GM10266 (cell line): ENCODE data around the gene DYNC2LI1.
"Not testable (repeated sequence)": the region's sequence is repeated elsewhere in the genome, so short reads cannot be mapped to it uniquely, and the experiment has no call there.

ENCODE experiments used
- DNase-seq: peaks from one replicate; pipeline ENCODE4 v3.0.0; 2012; ENCODE audit errors: extremely low spot score
- TF ChIP-seq, protein P1 (sequence below): IDR thresholded peaks from 2 replicates; pipeline ENCODE4 v1.5.1; 2012; ENCODE audit warnings: mild to moderate bottlenecking, low read depth; ENCODE audit not compliant: control insufficient read depth, insufficient read depth; ENCODE audit errors: missing control alignments

Gene DYNC2LI1

DNA sequence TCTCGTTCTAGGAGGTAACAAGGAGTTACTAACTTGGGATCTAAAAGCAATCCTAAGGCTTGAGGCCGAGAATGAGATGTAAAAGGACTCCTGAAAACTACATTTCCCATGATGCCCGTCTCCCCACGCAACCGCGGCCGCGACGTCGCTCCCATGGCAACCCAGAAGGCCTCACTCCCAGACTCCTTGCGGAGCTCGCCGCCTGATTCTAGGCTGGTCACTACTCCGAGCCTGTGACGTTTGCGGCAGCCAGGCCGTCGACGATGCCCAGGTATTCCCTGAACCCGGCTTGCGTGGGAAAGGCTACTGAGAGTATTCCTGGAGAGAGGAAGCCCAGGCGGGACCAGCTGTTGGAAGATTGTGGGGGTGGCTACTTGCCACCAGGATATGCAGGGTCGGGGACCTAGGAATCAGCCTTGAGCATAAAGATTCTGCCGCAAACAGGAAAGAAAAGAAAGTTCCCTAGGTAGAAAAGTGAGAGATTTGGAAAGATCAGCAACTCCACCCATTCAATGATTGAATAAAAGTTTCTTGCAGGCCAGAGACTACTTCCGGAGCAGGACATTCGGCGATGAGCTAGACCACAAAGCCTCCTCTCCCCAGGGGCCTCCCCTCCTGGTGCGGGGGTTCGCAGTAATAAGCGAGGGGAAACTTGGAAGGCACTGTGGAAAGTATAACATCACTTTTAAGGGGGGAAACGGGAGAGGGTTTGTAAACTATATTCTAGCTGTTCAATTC is at the start of gene DYNC2LI1:
Gene DYNC2LI1 (plus strand): TSS at position 164 of the 738 bp plus-strand sequence. CDS start 100 bp downstream, at position 264.
- TF ChIP-seq, protein P1, sequence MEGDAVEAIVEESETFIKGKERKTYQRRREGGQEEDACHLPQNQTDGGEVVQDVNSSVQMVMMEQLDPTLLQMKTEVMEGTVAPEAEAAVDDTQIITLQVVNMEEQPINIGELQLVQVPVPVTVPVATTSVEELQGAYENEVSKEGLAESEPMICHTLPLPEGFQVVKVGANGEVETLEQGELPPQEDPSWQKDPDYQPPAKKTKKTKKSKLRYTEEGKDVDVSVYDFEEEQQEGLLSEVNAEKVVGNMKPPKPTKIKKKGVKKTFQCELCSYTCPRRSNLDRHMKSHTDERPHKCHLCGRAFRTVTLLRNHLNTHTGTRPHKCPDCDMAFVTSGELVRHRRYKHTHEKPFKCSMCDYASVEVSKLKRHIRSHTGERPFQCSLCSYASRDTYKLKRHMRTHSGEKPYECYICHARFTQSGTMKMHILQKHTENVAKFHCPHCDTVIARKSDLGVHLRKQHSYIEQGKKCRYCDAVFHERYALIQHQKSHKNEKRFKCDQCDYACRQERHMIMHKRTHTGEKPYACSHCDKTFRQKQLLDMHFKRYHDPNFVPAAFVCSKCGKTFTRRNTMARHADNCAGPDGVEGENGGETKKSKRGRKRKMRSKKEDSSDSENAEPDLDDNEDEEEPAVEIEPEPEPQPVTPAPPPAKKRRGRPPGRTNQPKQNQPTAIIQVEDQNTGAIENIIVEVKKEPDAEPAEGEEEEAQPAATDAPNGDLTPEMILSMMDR, result no peak

DNA sequence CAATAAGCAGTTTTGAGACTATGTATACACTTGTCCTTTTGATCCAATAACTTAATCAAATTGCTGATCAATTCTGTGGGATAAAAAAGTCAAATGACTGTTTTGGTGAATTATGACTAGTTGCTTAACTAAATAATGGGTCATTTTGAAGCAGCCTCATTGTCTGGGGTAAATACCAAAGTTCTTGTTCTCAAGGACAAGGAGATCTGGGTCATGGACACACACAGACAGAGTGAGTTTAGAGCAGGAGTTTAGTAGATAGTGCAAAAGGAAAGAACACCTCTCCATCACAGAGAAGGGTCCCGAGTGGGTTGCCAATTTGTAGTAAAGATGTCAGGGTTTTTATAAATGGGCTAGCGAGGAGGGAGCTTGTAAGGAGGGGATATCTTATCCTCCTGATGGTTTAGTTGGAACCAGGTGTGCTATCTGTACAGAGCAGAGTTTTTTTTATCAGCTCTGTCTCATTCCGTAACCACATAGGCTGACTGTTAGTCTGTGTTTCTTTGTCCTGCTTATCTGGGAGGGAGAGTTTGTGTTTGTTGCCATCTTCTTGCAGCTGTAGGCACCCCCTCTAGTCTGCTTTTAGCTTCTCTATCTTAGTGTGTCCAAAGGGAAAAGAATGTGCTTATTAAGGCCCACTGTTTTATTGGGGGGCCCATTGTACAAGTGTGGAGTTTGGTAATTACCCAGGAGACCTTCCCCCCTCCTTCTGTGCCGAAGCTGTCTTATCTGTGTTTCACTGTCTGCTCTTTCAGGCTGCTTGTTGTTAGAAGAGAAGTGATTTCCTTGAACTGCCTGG is 48.9 kb upstream of the DYNC2LI1 start:
- TF ChIP-seq, protein P1, result no peak
- no peak for DNase-seq

More for the DNA sequence above, at the start of gene DYNC2LI1:
- peak; percentile 83 for DNase-seq

DNA sequence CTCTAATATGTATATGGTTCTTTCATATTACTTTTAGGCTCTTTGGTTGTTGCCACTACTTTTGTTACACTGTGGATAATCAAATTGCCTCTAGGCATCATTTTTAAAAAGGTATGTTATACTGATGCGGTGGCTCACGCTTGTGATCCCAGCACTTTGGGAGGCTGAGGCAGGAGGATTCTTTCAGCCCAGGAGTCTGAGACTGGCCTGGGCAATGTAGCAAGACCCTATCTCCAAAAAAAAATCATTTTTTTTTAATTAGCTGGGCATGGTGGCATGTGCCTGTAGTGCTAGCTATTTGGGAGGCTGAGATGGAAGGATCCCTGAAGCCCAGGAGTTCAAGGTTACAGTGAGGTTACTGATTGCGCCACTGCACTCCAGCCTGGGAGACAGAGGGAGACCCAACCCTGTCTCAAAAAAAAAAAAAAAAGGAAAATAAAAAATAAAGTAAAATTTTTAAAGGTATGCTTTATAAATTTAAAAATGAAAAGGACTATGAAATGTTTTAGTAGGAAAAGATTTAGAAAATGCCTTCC is 48.1 kb upstream of the DYNC2LI1 start:
- DNase-seq, result no peak
- TF ChIP-seq, protein P1, result no peak

DNA sequence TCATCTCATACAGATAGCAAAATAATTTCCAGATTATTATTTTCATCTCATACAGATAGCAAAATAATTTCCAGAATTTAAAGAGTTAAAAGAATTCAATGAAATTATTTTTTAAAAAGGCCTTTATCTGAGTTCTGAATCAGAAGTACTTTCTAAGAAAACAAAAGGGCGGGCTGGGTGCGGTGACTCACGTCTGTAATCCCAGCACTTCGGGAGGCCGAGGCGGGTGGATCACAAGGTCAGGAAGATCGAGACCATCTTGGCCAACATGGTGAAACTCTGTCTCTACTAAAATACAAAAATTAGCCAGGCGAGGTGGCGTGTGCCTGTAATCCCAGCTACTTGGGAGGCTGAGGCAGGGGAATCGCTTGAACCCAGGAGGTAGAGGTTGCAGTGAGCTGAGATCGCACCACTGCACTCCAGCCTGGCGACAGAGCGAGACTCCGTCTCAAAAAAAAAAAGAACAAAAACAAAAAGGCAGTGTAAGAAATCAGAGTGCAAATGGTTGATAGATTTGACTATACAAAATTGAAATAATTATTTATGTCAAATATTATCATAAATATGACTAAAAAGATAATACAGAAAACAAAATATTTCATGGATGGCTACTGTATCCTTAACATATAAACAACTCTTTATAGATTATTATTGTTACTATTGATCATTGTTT is 46.7 kb upstream of the DYNC2LI1 start:
- not testable (repeated sequence) for DNase-seq

DNA sequence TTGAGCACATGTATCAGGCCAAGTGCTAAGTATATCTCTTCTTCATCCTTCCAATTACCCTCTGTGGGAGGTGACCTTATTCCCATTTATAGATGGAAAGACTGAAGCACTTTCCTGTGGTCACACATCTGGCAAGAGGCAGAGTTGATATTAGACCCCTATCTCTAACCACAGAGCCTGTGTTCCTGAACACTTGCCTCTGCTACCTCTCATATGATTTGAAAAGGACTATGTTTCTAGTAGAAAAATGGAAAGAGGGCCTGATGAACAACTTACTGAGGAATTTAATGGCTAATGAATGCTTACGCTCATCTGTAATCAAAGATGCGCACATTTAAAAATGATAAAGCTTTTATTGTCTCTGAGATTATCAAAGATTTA is 46.2 kb upstream of the DYNC2LI1 start:
- TF ChIP-seq, protein P1, result no peak
- DNase-seq, result no peak

DNA sequence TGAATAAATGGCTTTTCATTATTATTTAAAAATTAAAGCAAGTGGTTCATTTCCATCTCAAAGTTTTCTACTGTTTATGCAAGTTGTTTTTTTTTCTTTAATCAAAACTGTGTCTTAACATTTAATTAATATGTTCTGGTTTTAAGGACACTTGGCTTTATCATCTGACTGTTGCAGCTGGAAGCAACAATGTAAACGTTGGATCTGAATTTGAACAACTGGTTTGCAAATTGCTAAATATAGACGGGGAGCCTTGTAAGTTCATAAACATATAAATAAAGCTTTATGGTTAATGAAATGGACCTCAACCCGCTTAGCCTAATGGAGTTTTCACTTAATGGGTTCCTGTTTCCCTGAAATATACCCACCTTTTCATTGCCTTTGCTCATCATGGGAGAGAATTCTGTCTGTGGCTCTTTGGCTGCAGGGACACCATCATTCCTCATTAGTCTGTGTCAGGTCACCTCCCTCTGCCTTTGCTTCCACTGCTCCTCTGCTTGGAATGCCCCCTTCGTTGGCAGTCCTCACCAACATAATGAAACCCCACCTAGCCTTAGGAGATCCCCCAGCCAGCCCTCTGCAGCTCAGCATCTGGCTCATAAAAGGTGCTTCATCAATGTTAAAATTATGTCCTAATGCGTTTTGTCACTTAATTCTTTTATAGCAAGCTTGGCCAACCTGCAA is 44.2 kb upstream of the DYNC2LI1 start:
- DNase-seq, result no peak
- TF ChIP-seq, protein P1, result no peak

DNA sequence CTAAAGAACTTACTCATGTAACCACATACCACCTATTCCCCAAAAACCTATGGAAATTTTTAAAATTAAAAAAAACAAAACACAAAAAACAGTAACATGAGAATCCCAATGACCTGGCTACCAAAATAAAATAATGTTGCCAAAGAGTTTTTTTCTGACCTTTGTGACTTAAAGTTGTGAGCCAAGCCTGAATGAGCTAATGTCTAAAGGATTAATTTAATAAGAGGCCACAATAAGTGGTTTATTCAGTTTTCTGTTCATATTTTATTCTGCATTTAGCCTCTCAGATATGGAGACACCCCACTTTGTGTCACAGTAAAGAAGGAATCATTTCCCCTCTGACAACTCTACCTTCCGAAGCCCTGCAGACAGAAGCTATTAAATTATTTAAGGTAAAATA is 42.6 kb upstream of the DYNC2LI1 start:
- TF ChIP-seq, protein P1, result no peak
- no peak for DNase-seq
